ENCODE measurements around the gene VPS16. TPM values are rescaled to one million over a fixed set of nuclear protein-coding genes. Genes with fewer than 3 reads are reported as not detected.

VPS16 gene
- total RNA-seq, 4 donors from 2014 or later: 23.3 to 45.2 (median 26.3) TPM

GRCh38 chr20:2812189-2812588 is 28.4 kb upstream of the VPS16 start:
- TF ChIP-seq, protein P1, sequence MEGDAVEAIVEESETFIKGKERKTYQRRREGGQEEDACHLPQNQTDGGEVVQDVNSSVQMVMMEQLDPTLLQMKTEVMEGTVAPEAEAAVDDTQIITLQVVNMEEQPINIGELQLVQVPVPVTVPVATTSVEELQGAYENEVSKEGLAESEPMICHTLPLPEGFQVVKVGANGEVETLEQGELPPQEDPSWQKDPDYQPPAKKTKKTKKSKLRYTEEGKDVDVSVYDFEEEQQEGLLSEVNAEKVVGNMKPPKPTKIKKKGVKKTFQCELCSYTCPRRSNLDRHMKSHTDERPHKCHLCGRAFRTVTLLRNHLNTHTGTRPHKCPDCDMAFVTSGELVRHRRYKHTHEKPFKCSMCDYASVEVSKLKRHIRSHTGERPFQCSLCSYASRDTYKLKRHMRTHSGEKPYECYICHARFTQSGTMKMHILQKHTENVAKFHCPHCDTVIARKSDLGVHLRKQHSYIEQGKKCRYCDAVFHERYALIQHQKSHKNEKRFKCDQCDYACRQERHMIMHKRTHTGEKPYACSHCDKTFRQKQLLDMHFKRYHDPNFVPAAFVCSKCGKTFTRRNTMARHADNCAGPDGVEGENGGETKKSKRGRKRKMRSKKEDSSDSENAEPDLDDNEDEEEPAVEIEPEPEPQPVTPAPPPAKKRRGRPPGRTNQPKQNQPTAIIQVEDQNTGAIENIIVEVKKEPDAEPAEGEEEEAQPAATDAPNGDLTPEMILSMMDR (IDR thresholded peaks at IDR 0.05; ENCODE audit: low read depth): no peak

DNA sequence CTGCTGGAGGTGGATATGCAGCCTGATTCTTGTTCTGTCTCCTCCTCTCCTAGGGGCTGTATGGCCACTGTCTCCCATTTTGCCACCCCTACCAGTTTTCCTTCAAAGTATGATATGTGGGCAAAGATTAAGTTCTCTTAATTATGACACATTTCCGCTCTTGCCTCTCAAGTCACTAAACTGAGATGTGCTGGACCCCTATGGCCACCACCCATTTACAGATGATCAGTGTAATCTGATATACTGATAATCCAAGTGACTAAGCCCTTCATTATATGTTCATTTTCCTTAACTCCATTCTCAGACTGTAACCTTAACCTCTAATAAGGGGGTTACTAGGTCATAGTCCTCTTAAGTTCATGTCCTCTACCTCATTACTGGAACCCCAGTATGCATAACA is 26.5 kb upstream of the VPS16 start:
- TF ChIP-seq, protein P1 (IDR thresholded peaks at IDR 0.05; ENCODE audit: low read depth): no peak

- TF ChIP-seq, protein P1 (IDR thresholded peaks at IDR 0.05; ENCODE audit: low read depth): no peak
Observed at GRCh38 chr20:2814587-2815051, 25.9 kb upstream of the VPS16 start, which contains the start of gene C20orf141. TSS of gene C20orf141 (plus strand) at chr20:2814987. CDS start at chr20:2815185, 198 bp downstream.

- TF ChIP-seq, protein P1 (IDR thresholded peaks at IDR 0.05; ENCODE audit: low read depth): no peak
Observed at GRCh38 chr20:2815242-2815900, 25.2 kb upstream of the VPS16 start.

GRCh38 chr20:2816030-2816582 is 24.4 kb upstream of the VPS16 start, which contains the start of gene TMEM239:
TSS of gene TMEM239 (plus strand) at chr20:2816364. CDS start at chr20:2816555, 191 bp downstream.
- TF ChIP-seq, protein P1 (IDR thresholded peaks at IDR 0.05; ENCODE audit: low read depth): no peak

DNA sequence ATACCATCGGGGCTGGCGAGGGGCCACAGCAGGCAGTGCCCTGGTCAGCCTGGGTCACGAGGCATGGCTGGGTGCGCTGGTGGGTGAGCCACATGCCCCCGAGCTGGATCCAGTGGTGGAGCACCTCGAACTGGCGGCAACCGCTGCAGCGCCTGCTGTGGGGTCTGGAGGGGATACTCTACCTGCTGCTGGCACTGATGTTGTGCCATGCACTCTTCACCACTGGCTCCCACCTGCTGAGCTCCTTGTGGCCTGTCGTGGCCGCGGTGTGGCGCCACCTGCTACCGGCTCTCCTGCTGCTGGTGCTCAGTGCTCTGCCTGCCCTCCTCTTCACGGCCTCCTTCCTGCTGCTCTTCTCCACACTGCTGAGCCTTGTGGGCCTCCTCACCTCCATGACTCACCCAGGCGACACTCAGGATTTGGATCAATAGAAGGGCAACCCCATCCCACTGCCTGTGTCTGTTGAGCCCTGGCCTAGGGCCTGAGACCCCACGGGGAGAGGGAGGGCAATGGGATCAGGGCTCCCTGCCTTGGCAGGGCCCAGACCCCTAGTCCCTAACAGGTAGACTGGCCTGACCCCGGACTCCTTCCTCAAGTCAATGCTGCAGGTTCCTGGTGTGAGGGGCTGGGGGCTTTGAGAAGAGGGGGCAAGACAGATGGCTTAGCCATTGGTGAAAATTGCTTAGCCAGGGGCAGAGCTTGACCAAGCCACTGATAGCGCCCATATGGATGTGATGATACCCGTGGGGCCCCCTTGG is 23.8 kb upstream of the VPS16 start:
- TF ChIP-seq, protein P1 (IDR thresholded peaks at IDR 0.05; ENCODE audit: low read depth): no peak

DNA sequence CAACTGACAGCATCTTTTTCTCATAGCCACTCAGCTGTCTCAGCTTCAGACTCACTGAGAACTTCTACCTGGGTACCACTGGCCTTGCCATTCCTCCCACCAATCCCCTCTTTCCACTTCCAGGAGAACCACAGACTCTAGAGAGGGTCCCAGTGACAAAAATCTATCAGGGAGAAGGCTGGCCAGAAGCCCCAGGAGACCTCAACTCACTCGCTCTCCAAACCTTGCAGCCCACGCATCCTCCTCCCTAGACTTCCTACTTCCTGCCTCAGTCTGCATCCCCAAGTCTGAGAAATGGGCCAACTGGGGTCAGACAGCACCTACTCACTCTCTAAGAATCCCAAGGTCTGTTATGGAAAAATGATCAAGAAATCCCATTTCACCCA is 23.2 kb upstream of the VPS16 start:
- TF ChIP-seq, protein P1 (IDR thresholded peaks at IDR 0.05; ENCODE audit: low read depth): no peak
